Heart left ventricle (tissue), 13 donors: Measurements from ENCODE around the gene UBE2V1.

ENCODE experiments used
- POLR2A ChIP-seq, 2 donors: fragments of 450-650 bp; IDR thresholded peaks; one replicate each; pipeline ENCODE4 v1.6.1; 2017; ENCODE audit warnings: antibody characterized with exemption in 2 of 2, mild to moderate bottlenecking in 2 of 2, moderate library complexity in 2 of 2
- TF ChIP-seq, protein P1 (sequence below), 12 donors: fragments of 200-600 bp; sonication (generic) in 4 of 12; IDR thresholded peaks; one replicate each; pipeline versions ENCODE4 v1.5.0 to v1.8.0; 2018 to 2022; ENCODE audit warnings: antibody characterized with exemption in 12 of 12, mild to moderate bottlenecking in 5 of 12
- donor health status: ischemic (EF 13 %, LVEDD 7.1; RV severe dilation, severe dysfunction).
- donor health status: DM: no; HTN: yes; CAD: no.
- donor health status: DM: no; HTN: no; CAD: no.
- donor health status: ischemic (EF 25% LVEDD 6.9; RV normal size, moderate dysfunction).
- donor health status: ischemic (EF 25% LVEDD 5.7; RV mildly dilated, moderate dysfunction).
- donor health status: ischemic (EF 35%, LVEDD 5.7; RV mildly dilated, moderate dysfunction).
- donor health status: nonischemic (EF 11% LVEDD 7.7; RV severe dilation, severe dysfunction).
- donor health status: DM: yes; HTN: yes; CAD: no.
- donor health status: PGD.
- donor health status: ischemic (EF 29% LVEDD 5.4; RV normal size, mild dysfunction).
- donor health status: nonischemic (EF 23%, LVEDD 6.1; RV moderate dilation, normal function).

DNA sequence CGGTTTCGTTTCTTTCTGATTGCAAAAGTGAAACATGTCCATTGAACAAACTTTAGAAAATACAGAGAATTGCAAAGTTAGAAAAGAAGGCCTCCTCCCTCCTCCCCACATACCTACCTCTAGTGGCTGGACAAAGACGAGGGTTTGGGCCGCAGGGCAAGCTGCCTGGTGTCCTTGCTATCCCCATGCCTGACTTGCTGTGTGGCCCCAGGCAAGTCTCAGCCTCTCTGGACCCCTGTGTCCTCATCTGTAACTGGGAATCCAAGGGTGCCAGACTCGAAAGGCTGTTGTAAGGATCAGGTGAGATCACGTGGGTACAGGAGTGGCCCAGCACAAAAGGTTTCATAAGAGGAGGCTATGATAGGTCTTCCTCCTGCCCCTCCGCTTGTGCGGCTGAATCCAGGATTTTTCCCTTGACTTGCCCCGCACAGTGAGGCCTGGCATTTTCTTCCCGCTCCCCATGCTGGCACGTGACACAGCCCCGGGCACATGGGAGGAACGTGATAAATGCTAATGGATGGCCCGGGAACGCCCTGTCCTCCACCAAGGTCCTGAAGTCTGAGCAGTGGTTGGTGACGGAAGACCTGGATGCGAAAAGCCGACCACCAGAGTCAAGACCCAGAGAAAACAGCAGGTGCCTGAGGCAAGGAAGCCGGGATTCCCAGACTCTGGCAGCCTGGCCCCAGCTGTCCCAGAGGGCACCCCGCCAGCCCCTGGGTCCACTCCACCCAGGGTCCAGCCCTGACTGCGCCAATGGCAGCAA is 55.8 kb downstream of the UBE2V1 start:
- TF ChIP-seq, protein P1, sequence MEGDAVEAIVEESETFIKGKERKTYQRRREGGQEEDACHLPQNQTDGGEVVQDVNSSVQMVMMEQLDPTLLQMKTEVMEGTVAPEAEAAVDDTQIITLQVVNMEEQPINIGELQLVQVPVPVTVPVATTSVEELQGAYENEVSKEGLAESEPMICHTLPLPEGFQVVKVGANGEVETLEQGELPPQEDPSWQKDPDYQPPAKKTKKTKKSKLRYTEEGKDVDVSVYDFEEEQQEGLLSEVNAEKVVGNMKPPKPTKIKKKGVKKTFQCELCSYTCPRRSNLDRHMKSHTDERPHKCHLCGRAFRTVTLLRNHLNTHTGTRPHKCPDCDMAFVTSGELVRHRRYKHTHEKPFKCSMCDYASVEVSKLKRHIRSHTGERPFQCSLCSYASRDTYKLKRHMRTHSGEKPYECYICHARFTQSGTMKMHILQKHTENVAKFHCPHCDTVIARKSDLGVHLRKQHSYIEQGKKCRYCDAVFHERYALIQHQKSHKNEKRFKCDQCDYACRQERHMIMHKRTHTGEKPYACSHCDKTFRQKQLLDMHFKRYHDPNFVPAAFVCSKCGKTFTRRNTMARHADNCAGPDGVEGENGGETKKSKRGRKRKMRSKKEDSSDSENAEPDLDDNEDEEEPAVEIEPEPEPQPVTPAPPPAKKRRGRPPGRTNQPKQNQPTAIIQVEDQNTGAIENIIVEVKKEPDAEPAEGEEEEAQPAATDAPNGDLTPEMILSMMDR (IDR thresholded peaks at IDR 0.05) = no peak
- no peak for TF ChIP-seq POLR2A (IDR thresholded peaks at IDR 0.05)
